SH-SY5Y (cell line): ENCODE data around the gene CDH11.

Source experiments
- GATA2 ChIP-seq: IDR thresholded peaks from 2 replicates; pipeline ENCODE4 v1.6.1; 2011; ENCODE audit warnings: mild to moderate bottlenecking, low read depth, low read length
- GATA3 ChIP-seq: IDR thresholded peaks from 2 replicates; pipeline ENCODE4 v1.6.1; 2011; ENCODE audit warnings: low read depth, mild to moderate bottlenecking, low read length, moderate library complexity

DNA sequence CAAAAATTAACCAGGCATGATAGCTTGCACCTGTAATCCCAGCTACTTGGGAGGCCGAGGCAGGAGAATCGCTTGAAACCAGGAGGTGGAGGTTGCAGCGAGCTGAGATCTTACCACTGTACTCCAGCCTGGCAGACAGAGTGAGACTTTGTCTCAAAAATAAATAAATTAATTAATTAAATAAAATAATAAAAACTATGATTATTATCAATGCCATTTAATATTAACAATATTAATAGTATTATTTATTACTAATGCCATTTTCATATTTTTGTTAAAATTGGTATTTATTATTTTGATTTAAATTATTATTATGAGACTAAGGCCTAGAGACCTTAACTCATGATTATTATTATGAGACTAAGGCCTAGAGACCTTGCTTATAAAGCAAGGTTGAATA is 121.2 kb downstream of the CDH11 start:
- no peak for TF ChIP-seq GATA2
- no peak for TF ChIP-seq GATA3
